GM18861 (cell line): ENCODE measurements around the gene PDK3.

Experiments used
- ATAC-seq: cut with Tn5 transposase; IDR thresholded peaks from one replicate; pipeline ENCODE4 v1.9.1; 2021; ENCODE audit not compliant: unreplicated experiment

Gene PDK3

GRCh38 chrX:24550166-24550565 lies 85.1 kb downstream of the PDK3 start:
- no peak for ATAC-seq

- no peak for ATAC-seq
These were observed 87.9 kb downstream of the PDK3 start for GRCh38 chrX:24553011-24553410.

GRCh38 chrX:24561121-24561520 lies 96.0 kb downstream of the PDK3 start:
- ATAC-seq, result no peak

- ATAC-seq, result no peak
These were observed 98.4 kb downstream of the PDK3 start for GRCh38 chrX:24563291-24564010.

DNA sequence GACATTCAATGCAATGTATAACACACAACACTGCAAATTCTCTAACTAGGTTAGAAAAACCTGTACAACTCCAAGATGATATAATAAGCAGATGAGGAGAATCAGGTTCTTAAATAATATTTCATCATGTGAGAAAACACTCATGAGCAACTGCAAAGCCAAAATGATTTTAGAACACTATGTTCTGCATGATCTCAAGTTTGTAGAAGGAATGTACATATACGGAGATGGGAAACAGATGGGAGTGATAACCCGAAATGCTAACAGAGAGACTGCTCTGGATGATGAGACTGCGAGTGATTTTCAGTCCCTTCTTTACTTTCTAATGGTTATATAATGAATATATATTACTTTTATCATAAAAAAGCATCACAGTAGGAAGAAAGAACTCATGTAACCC lies 101.2 kb downstream of the PDK3 start:
- no peak for ATAC-seq

- no peak for ATAC-seq
These were observed 102.1 kb downstream of the PDK3 start for GRCh38 chrX:24567169-24567568.

DNA sequence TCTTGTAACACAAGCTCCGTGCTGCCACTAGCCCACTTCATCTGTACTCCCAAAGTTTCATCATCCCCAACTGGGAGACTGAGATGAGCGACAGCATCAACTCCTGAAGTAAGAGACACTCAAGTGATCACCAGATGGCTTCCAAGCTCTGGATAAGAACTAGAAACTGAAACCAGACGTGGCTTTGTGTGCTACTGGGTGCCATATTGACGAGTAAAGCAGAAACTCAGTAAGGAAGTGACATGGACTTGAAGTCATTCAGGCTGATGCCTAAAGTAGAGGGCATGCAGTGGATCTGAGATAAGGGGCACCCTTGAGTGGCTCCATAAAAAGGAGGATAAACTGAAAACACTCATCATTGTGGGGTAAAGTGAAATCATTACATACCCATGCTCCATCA lies 109.7 kb downstream of the PDK3 start:
- ATAC-seq, result no peak

GRCh38 chrX:24575496-24575895 lies 110.4 kb downstream of the PDK3 start:
- no peak for ATAC-seq

DNA sequence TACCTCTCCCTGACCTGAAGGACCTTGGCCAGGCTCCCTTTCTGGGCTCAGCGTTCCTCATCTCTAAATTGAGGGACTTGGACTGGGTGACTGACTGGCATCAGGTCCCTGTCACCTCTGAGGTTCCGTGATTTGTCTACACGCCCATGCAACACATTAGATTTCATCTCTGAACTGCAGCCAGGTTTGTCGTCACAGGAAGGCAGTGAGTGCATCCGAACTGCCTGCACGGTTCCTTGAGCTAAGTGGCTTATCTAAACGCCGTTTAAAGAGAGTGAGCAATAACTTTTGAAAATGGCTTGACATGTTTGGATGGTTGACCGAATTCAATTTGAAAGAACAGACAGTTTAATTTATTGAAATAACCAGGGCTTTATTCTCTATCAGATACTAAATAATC lies 112.0 kb downstream of the PDK3 start:
- ATAC-seq, result no peak
